ENCODE measurements around the gene HSPB8. TPM values are rescaled to one million over a fixed set of nuclear protein-coding genes. Genes with fewer than 3 reads are reported as not detected.

Gene HSPB8
- total RNA-seq, 2 donors from 2014 or later, result 67.0 to 96.9 TPM

Other genes starting within 250 kb of the HSPB8 start
- under 1 TPM; 0.05 to 0.11 TPM for gene SRRM4, start 197.4 kb upstream of the HSPB8 start, total RNA-seq
- gene CCDC60, start 155.8 kb downstream of the HSPB8 start, total RNA-seq, result 1 to 10 TPM; 4.3 to 4.9 TPM